SK-N-MC (cell line): ENCODE data around the gene NRSN1.

Experiments
- EZH2 ChIP-seq: fragments of 200-600 bp; sonication (generic); IDR thresholded peaks from one replicate; pipeline ENCODE4 v1.6.1; 2017; ENCODE audit warnings: antibody characterized with exemption
- POLR2AphosphoS5 ChIP-seq: IDR thresholded peaks from 2 replicates; pipeline ENCODE4 v1.6.1; 2012; ENCODE audit warnings: mild to moderate bottlenecking, low read depth, low read length, borderline replicate concordance

- no peak for TF ChIP-seq EZH2
- TF ChIP-seq POLR2AphosphoS5 = no peak
These were observed 70.0 kb downstream of the NRSN1 start for GRCh38 chr6:24195836-24196597.
